HepG2 (cell line): Measurements from ENCODE around the gene TBC1D10B. TPM values are rescaled to one million over a fixed set of nuclear protein-coding genes. Genes with fewer than 3 reads are reported as not detected.
A peak's percentile ranks its signal among the peaks of the same experiment; 100 is the strongest.

Experiments
- ATAD3A ChIP-seq: sonication (generic); formaldehyde crosslinking; IDR thresholded peaks from 2 replicates; pipeline ENCODE4 v1.4.0; 2020; ENCODE audit warnings: missing genetic modification reagents
- ATRX ChIP-seq: sonication (generic); formaldehyde crosslinking; IDR thresholded peaks from 2 replicates; pipeline ENCODE4 v1.4.0; 2020; ENCODE audit warnings: missing genetic modification reagents, borderline replicate concordance
- DRAP1 ChIP-seq: IDR thresholded peaks from 2 replicates; pipeline ENCODE4 v1.6.1; 2016; ENCODE audit warnings: missing genetic modification reagents, missing compliant biosample characterization
- HNRNPUL1 ChIP-seq: fragments of 200-400 bp; formaldehyde crosslinking; IDR thresholded peaks from 2 replicates; pipeline ENCODE4 v1.6.1; 2017; ENCODE audit warnings: low read depth, mild to moderate bottlenecking, low read length, moderate library complexity
- KDM3A ChIP-seq: IDR thresholded peaks from 2 replicates; pipeline ENCODE4 v1.6.1; 2018; ENCODE audit warnings: low read depth, missing compliant biosample characterization
- PAXIP1 ChIP-seq: sonication (generic); formaldehyde crosslinking; conservative IDR thresholded peaks from 2 replicates; pipeline ENCODE4 v1.4.0; 2020; ENCODE audit warnings: mild to moderate bottlenecking, missing genetic modification reagents, moderate library complexity
- RBFOX2 ChIP-seq: fragments of 200-400 bp; formaldehyde crosslinking; IDR thresholded peaks from 2 replicates; pipeline ENCODE4 v1.6.1; 2017; ENCODE audit warnings: low read depth, mild to moderate bottlenecking, low read length
- SIN3B ChIP-seq: fragments of 150-350 bp; IDR thresholded peaks from 2 replicates; pipeline ENCODE4 v1.6.1; 2014; ENCODE audit warnings: low read length
- USF2 ChIP-seq, 2 experiments: sonication (generic) in 1 of 2; formaldehyde crosslinking in 1 of 2; IDR thresholded peaks; 2 replicates each; pipeline versions ENCODE4 v1.5.1 to v1.6.1; 2011 to 2020; ENCODE audit warnings: borderline replicate concordance in 1 of 2, low read depth in 1 of 2, low read length in 1 of 2, mild to moderate bottlenecking in 1 of 2, missing genetic modification reagents in 1 of 2, moderate library complexity in 1 of 2
- ZNF335 ChIP-seq: sonication (generic); formaldehyde crosslinking; IDR thresholded peaks from 2 replicates; pipeline ENCODE4 v1.4.0; 2020; ENCODE audit warnings: missing genetic modification reagents
- ZNF446 ChIP-seq: sonication (generic); formaldehyde crosslinking; IDR thresholded peaks from 2 replicates; pipeline ENCODE4 v1.5.0; 2020; ENCODE audit warnings: mild to moderate bottlenecking, missing genetic modification reagents
- ZNF503 ChIP-seq: sonication (generic); formaldehyde crosslinking; IDR thresholded peaks from 2 replicates; pipeline ENCODE4 v1.4.0; 2020; ENCODE audit warnings: missing genetic modification reagents
- ZNF530 ChIP-seq: sonication (generic); formaldehyde crosslinking; IDR thresholded peaks from 2 replicates; pipeline ENCODE4 v1.5.0; 2020; ENCODE audit warnings: low read depth, mild to moderate bottlenecking, missing genetic modification reagents
- ZNF567 ChIP-seq: sonication (generic); formaldehyde crosslinking; IDR thresholded peaks from 2 replicates; pipeline ENCODE4 v1.8.1; 2023; ENCODE audit warnings: mild to moderate bottlenecking, missing genetic modification reagents, borderline replicate concordance
- ZNF710 ChIP-seq: sonication (generic); formaldehyde crosslinking; IDR thresholded peaks from 2 replicates; pipeline ENCODE4 v1.5.0; 2020; ENCODE audit warnings: mild to moderate bottlenecking, missing genetic modification reagents, borderline replicate concordance
- ZNF724P ChIP-seq: sonication (generic); formaldehyde crosslinking; IDR thresholded peaks from 2 replicates; pipeline ENCODE4 v1.8.0; 2022; ENCODE audit warnings: missing genetic modification reagents, borderline replicate concordance
- ZNF777 ChIP-seq: sonication (generic); formaldehyde crosslinking; IDR thresholded peaks from 2 replicates; pipeline ENCODE4 v1.4.0; 2020; ENCODE audit warnings: missing genetic modification reagents
- ZNF878 ChIP-seq: sonication (generic); formaldehyde crosslinking; IDR thresholded peaks from 2 replicates; pipeline ENCODE4 v1.8.1; 2023; ENCODE audit warnings: mild to moderate bottlenecking, missing genetic modification reagents, moderate library complexity
- ZZZ3 ChIP-seq: sonication (generic); formaldehyde crosslinking; IDR thresholded peaks from 2 replicates; pipeline ENCODE4 v1.4.0; 2020; ENCODE audit warnings: missing genetic modification reagents, mild to moderate bottlenecking, borderline replicate concordance
- polyA plus RNA-seq, 8 experiments: library from polyadenylated mRNA; depleted of rRNA in 3 of 8; stranded (reverse) in 7 of 8; unstranded in 1 of 8; fragments of >200 nt; fragmentation: Illumina TruSeq in 4 of 8; extraction: Trizol in 4 of 8; gene quantifications; 2 replicates each; pipeline versions ENCODE4 v1.2.1 to v1.2.3, GENCODE V29; 2011 to 2016; ENCODE audit warnings: low read depth in 4 of 8, missing spikeins in 1 of 8, mixed read lengths in 1 of 8; ENCODE audit not compliant: insufficient read depth in 1 of 8
- total RNA-seq, 5 experiments: library from RNA; depleted of rRNA; stranded (reverse); fragments of >200 nt; fragmentation: Illumina TruSeq; extraction: Trizol; gene quantifications; 2 replicates each; pipeline ENCODE4 v1.2.3, GENCODE V29; 2016; ENCODE audit warnings: low read depth in 1 of 5

The TBC1D10B gene
- total and polyA plus RNA-seq, 2 of the 13 experiments (the other 11 are each of a cell fraction or from before 2014, with no cell fraction given): 15.7 to 24.8 TPM

- TF ChIP-seq ZNF710 (CRISPR knock-in tag): no peak
- TF ChIP-seq ZNF567 (CRISPR knock-in tag): no peak; the same call in 1 of the 2 replicates
- TF ChIP-seq RBFOX2: no peak
- no peak for TF ChIP-seq ZNF777 (CRISPR knock-in tag)
- TF ChIP-seq HNRNPUL1: no peak
- TF ChIP-seq ZNF335 (CRISPR knock-in tag): peak; percentile 78; the same call in 1 of the 2 replicates
- no peak for TF ChIP-seq ZNF446 (CRISPR knock-in tag)
- TF ChIP-seq ATAD3A: 0 out of 2 replicates have a peak, but pooled peaks have one; percentile 77
- TF ChIP-seq ATRX: no peak
- TF ChIP-seq DRAP1 (CRISPR knock-in tag): peak; percentile 82; the same call in 1 of the 2 replicates
- peak; percentile 94 for TF ChIP-seq PAXIP1 (CRISPR knock-in tag)
- TF ChIP-seq SIN3B: no peak
- TF ChIP-seq ZNF503 (CRISPR knock-in tag): peak; percentile 20; the same call in 1 of the 2 replicates
- TF ChIP-seq KDM3A (CRISPR knock-in tag): no peak; the same call in 1 of the 2 replicates
- no peak for TF ChIP-seq ZNF530 (CRISPR knock-in tag)
- TF ChIP-seq ZNF878: no peak; the same call in 1 of the 2 replicates
- TF ChIP-seq ZZZ3: peak; percentile 53; the same call in 1 of the 2 replicates
- TF ChIP-seq USF2 (IDR thresholded peaks at IDR 0.05; ENCODE audit: low read depth, low read length): no peak
- TF ChIP-seq USF2 (CRISPR knock-in tag; IDR thresholded peaks at IDR 0.05; ENCODE audit: borderline replicate concordance): no peak; the same call in 1 of the 2 replicates
- no peak for TF ChIP-seq ZNF724P (CRISPR knock-in tag)
Measured at GRCh38 chr16:30401768-30402425, 31.6 kb upstream of the TBC1D10B start (continued).
